Measurements from ENCODE around the gene RB1.

RB1 gene

GRCh38 chr13:48303359-48304142 lies at the start of gene RB1:
TSS of gene RB1 (plus strand) at chr13:48303751. CDS start at chr13:48303913, 162 bp downstream.
- Histone ChIP-seq H3K4me3 (ENCODE audit: low read length) (peak within 1 kb of the TSS; percentile 72), H3K36me3 (ENCODE audit: control insufficient read depth, insufficient read depth, low read length) (no peaks in the 10 kb centered on the region), H3K9ac (ENCODE audit: low read length) (peak within 1 kb of the TSS; percentile 82), H3K27me3 (ENCODE audit: control insufficient read depth, insufficient read depth, low read length) (no peaks in the 10 kb centered on the region), H3K9me3 (ENCODE audit: control insufficient read depth, low read length) (no peaks in the 10 kb centered on the region), H3K4me1 (ENCODE audit: control insufficient read depth, insufficient read depth, low read length) (no peaks in the 10 kb centered on the region)

- H3K36me3 ChIP-seq (ENCODE audit: control insufficient read depth, insufficient read depth, low read length), result no peaks in the 10 kb centered on the region
- no peak overlapping the region for H3K4me3 ChIP-seq (ENCODE audit: low read length)
- no peak overlapping the region for H3K9ac ChIP-seq (ENCODE audit: low read length)
- H3K27me3 ChIP-seq (ENCODE audit: control insufficient read depth, insufficient read depth, low read length), result no peaks in the 10 kb centered on the region
- no peaks in the 10 kb centered on the region for H3K9me3 ChIP-seq (ENCODE audit: control insufficient read depth, low read length)
- H3K4me1 ChIP-seq (ENCODE audit: control insufficient read depth, insufficient read depth, low read length), result peaks cover 19% of the 10 kb centered on the region
These were observed 49.7 kb upstream of the RB1 start for GRCh38 chr13:48253849-48254248.

GRCh38 chr13:48255090-48255489 lies 48.5 kb upstream of the RB1 start:
- Histone ChIP-seq H3K9me3 (ENCODE audit: control insufficient read depth, low read length) (no peaks in the 10 kb centered on the region), H3K36me3 (ENCODE audit: control insufficient read depth, insufficient read depth, low read length) (no peaks in the 10 kb centered on the region), H3K4me3 (ENCODE audit: low read length) (no peak overlapping the region), H3K9ac (ENCODE audit: low read length) (no peak overlapping the region), H3K27me3 (ENCODE audit: control insufficient read depth, insufficient read depth, low read length) (no peaks in the 10 kb centered on the region), H3K4me1 (ENCODE audit: control insufficient read depth, insufficient read depth, low read length) (peaks cover 19% of the 10 kb centered on the region)

GRCh38 chr13:48255954-48256353 lies 47.6 kb upstream of the RB1 start:
- no peak overlapping the region for H3K9ac ChIP-seq (ENCODE audit: low read length)
- H3K4me3 ChIP-seq (ENCODE audit: low read length), result no peak overlapping the region
- no peaks in the 10 kb centered on the region for H3K27me3 ChIP-seq (ENCODE audit: control insufficient read depth, insufficient read depth, low read length)
- no peaks in the 10 kb centered on the region for H3K36me3 ChIP-seq (ENCODE audit: control insufficient read depth, insufficient read depth, low read length)
- no peaks in the 10 kb centered on the region for H3K9me3 ChIP-seq (ENCODE audit: control insufficient read depth, low read length)
- peaks cover 18% of the 10 kb centered on the region for H3K4me1 ChIP-seq (ENCODE audit: control insufficient read depth, insufficient read depth, low read length)

GRCh38 chr13:48258002-48258401 lies 45.5 kb upstream of the RB1 start:
- no peaks in the 10 kb centered on the region for H3K27me3 ChIP-seq (ENCODE audit: control insufficient read depth, insufficient read depth, low read length)
- no peak overlapping the region for H3K9ac ChIP-seq (ENCODE audit: low read length)
- no peaks in the 10 kb centered on the region for H3K36me3 ChIP-seq (ENCODE audit: control insufficient read depth, insufficient read depth, low read length)
- H3K9me3 ChIP-seq (ENCODE audit: control insufficient read depth, low read length), result no peaks in the 10 kb centered on the region
- no peak overlapping the region for H3K4me3 ChIP-seq (ENCODE audit: low read length)
- peaks cover 10% of the 10 kb centered on the region for H3K4me1 ChIP-seq (ENCODE audit: control insufficient read depth, insufficient read depth, low read length)

GRCh38 chr13:48258430-48258829 lies 45.1 kb upstream of the RB1 start:
- Histone ChIP-seq H3K9ac (ENCODE audit: low read length) (no peak overlapping the region), H3K27me3 (ENCODE audit: control insufficient read depth, insufficient read depth, low read length) (no peaks in the 10 kb centered on the region), H3K4me3 (ENCODE audit: low read length) (no peak overlapping the region), H3K9me3 (ENCODE audit: control insufficient read depth, low read length) (no peaks in the 10 kb centered on the region), H3K36me3 (ENCODE audit: control insufficient read depth, insufficient read depth, low read length) (peaks cover 4% of the 10 kb centered on the region), H3K4me1 (ENCODE audit: control insufficient read depth, insufficient read depth, low read length) (peaks cover 10% of the 10 kb centered on the region)

GRCh38 chr13:48260970-48261369 lies 42.6 kb upstream of the RB1 start:
- no peaks in the 10 kb centered on the region for H3K27me3 ChIP-seq (ENCODE audit: control insufficient read depth, insufficient read depth, low read length)
- no peaks in the 10 kb centered on the region for H3K9me3 ChIP-seq (ENCODE audit: control insufficient read depth, low read length)
- H3K9ac ChIP-seq (ENCODE audit: low read length), result no peak overlapping the region
- H3K4me1 ChIP-seq (ENCODE audit: control insufficient read depth, insufficient read depth, low read length), result peaks cover 5% of the 10 kb centered on the region
- peaks cover 6% of the 10 kb centered on the region for H3K36me3 ChIP-seq (ENCODE audit: control insufficient read depth, insufficient read depth, low read length)
- H3K4me3 ChIP-seq (ENCODE audit: low read length), result no peak overlapping the region

GRCh38 chr13:48263196-48263595 lies 40.4 kb upstream of the RB1 start:
- peaks cover 6% of the 10 kb centered on the region for H3K36me3 ChIP-seq (ENCODE audit: control insufficient read depth, insufficient read depth, low read length)

GRCh38 chr13:48264058-48264457 lies 39.5 kb upstream of the RB1 start:
- no peaks in the 10 kb centered on the region for H3K9me3 ChIP-seq (ENCODE audit: control insufficient read depth, low read length)
- peaks cover 6% of the 10 kb centered on the region for H3K36me3 ChIP-seq (ENCODE audit: control insufficient read depth, insufficient read depth, low read length)
- H3K27me3 ChIP-seq (ENCODE audit: control insufficient read depth, insufficient read depth, low read length), result no peaks in the 10 kb centered on the region
- no peak overlapping the region for H3K4me3 ChIP-seq (ENCODE audit: low read length)
- H3K4me1 ChIP-seq (ENCODE audit: control insufficient read depth, insufficient read depth, low read length), result no peaks in the 10 kb centered on the region
- H3K9ac ChIP-seq (ENCODE audit: low read length), result no peak overlapping the region

More at GRCh38 chr13:48263196-48263595, 40.4 kb upstream of the RB1 start:
- Histone ChIP-seq H3K9me3 (ENCODE audit: control insufficient read depth, low read length) (no peaks in the 10 kb centered on the region), H3K4me1 (ENCODE audit: control insufficient read depth, insufficient read depth, low read length) (peaks cover 5% of the 10 kb centered on the region), H3K27me3 (ENCODE audit: control insufficient read depth, insufficient read depth, low read length) (no peaks in the 10 kb centered on the region), H3K4me3 (ENCODE audit: low read length) (no peak overlapping the region), H3K9ac (ENCODE audit: low read length) (no peak overlapping the region)

GRCh38 chr13:48265217-48265815 lies 38.2 kb upstream of the RB1 start:
- Histone ChIP-seq H3K36me3 (ENCODE audit: control insufficient read depth, insufficient read depth, low read length) (peaks cover 6% of the 10 kb centered on the region), H3K4me3 (ENCODE audit: low read length) (no peak overlapping the region), H3K4me1 (ENCODE audit: control insufficient read depth, insufficient read depth, low read length) (no peaks in the 10 kb centered on the region)

GRCh38 chr13:48266150-48266549 lies 37.4 kb upstream of the RB1 start:
- H3K27me3 ChIP-seq (ENCODE audit: control insufficient read depth, insufficient read depth, low read length), result no peaks in the 10 kb centered on the region
- H3K9ac ChIP-seq (ENCODE audit: low read length), result no peak overlapping the region
- no peaks in the 10 kb centered on the region for H3K9me3 ChIP-seq (ENCODE audit: control insufficient read depth, low read length)
- H3K4me3 ChIP-seq (ENCODE audit: low read length), result no peak overlapping the region
- peaks cover 6% of the 10 kb centered on the region for H3K36me3 ChIP-seq (ENCODE audit: control insufficient read depth, insufficient read depth, low read length)
- H3K4me1 ChIP-seq (ENCODE audit: control insufficient read depth, insufficient read depth, low read length), result no peaks in the 10 kb centered on the region

More at GRCh38 chr13:48265217-48265815, 38.2 kb upstream of the RB1 start:
- Histone ChIP-seq H3K9me3 (ENCODE audit: control insufficient read depth, low read length) (no peaks in the 10 kb centered on the region), H3K9ac (ENCODE audit: low read length) (no peak overlapping the region), H3K27me3 (ENCODE audit: control insufficient read depth, insufficient read depth, low read length) (no peaks in the 10 kb centered on the region)
